Sigmoid colon (tissue), 7 donors: ENCODE measurements around the gene ERG. TPM values are rescaled to one million over a fixed set of nuclear protein-coding genes. Genes with fewer than 3 reads are reported as not detected.

ENCODE experiments used
- DNase-seq: peaks from one replicate; pipeline ENCODE4 v3.0.0-alpha.2; 2019
- H3K27ac ChIP-seq, 4 donors: fragments of 200-600 bp; sonication (generic); one replicate each; pipeline ENCODE4 v1.5.1; 2016 to 2019; ENCODE audit warnings: mild to moderate bottlenecking in 1 of 4
- H3K27me3 ChIP-seq, 3 donors: fragments of 200-600 bp; sonication (generic); one replicate each; pipeline ENCODE4 v1.5.1; 2019; ENCODE audit warnings: mild to moderate bottlenecking in 1 of 3
- H3K36me3 ChIP-seq, 4 donors: fragments of 200-600 bp; sonication (generic); one replicate each; pipeline ENCODE4 v1.5.1; 2016 to 2019
- H3K4me1 ChIP-seq, 4 donors: fragments of 200-600 bp; sonication (generic); one replicate each; pipeline ENCODE4 v1.5.1; 2017 to 2019
- H3K4me3 ChIP-seq, 4 donors: fragments of 200-600 bp; sonication (generic); one replicate each; pipeline ENCODE4 v1.5.1; 2017 to 2019; ENCODE audit warnings: mild to moderate bottlenecking in 2 of 4, moderate library complexity in 1 of 4
- H3K9me3 ChIP-seq, 4 donors: fragments of 200-600 bp in 3 of 4; sonication (generic) in 3 of 4; one replicate each; pipeline versions ENCODE4 v1.5.1 to v1.6.1; 2013 to 2019
- CTCF ChIP-seq, 4 experiments: fragments of 450-650 bp in 3 of 4; fragments of 200-600 bp in 1 of 4; IDR thresholded peaks; one replicate each; pipeline ENCODE4 v1.5.1; 2016 to 2019; ENCODE audit warnings: antibody characterized with exemption in 4 of 4, mild to moderate bottlenecking in 3 of 4, moderate library complexity in 2 of 4
- EP300 ChIP-seq, 4 donors: sonication (generic); formaldehyde crosslinking; IDR thresholded peaks; one replicate each; pipeline ENCODE4 v1.6.1; 2017; ENCODE audit warnings: antibody characterized with exemption in 4 of 4
- POLR2A ChIP-seq, 2 donors: fragments of 450-650 bp; IDR thresholded peaks; one replicate each; pipeline ENCODE4 v1.6.1; 2016; ENCODE audit warnings: antibody characterized with exemption in 2 of 2, mild to moderate bottlenecking in 2 of 2, moderate library complexity in 2 of 2
- POLR2AphosphoS5 ChIP-seq, 4 donors: sonication (generic); formaldehyde crosslinking; IDR thresholded peaks; one replicate each; pipeline ENCODE4 v1.6.1; 2017; ENCODE audit warnings: antibody characterized with exemption in 4 of 4
- WGBS, 2 donors: extraction: QIAGEN DNeasy Blood & Tissue Kit; methylation state at CpG; one replicate each; pipeline ENCODE4 v1.1.7; 2013; 5-methylcytosine and 5-hydroxymethylcytosine counted together
- intact Hi-C: fragments of 100-400 bp; cut with DNase I; formaldehyde crosslinking; loops from one replicate; pipeline ENCODE4 v1.15.1; 2023
- polyA plus RNA-seq, 3 donors: library from polyadenylated mRNA; stranded (reverse); fragments of 200-250 nt; gene quantifications; one replicate each; pipeline ENCODE4 v1.2.3, GENCODE V29; 2013
- total RNA-seq, 4 donors: library from RNA; depleted of rRNA; stranded (reverse); fragments of >200 nt; gene quantifications; one replicate each; pipeline ENCODE4 v1.1.0, GENCODE V29; 2016
- donor health status: healthy with polysubstance abuse.
- donor health status: Bipolar disorder and iron deficiency.
- donor health status: healthy.

Gene ERG
- total and polyA plus RNA-seq, 7 donors, result 1.8 to 6.4 (median 4.1) TPM

- H3K27me3 ChIP-seq, result no peaks in the 10 kb centered on the region
- H3K27ac ChIP-seq, result peak overlapping the region in 2 of 4 donors; percentile 17 to 54
- no peaks in the 10 kb centered on the region for H3K4me1 ChIP-seq
- peak overlapping the region in 1 of 4 donors; percentile 7 for H3K4me3 ChIP-seq
- intact Hi-C loops, result no loop called here
- H3K36me3 ChIP-seq, result no peaks in the 10 kb centered on the region
- 42 to 81% methylated on average over 6 of the region's 6 CpGs for WGBS, 2 donors
- DNase-seq, result no peak
- no peaks in the 10 kb centered on the region for H3K9me3 ChIP-seq
- no peak for TF ChIP-seq POLR2AphosphoS5 (IDR thresholded peaks at IDR 0.05)
- TF ChIP-seq POLR2A (IDR thresholded peaks at IDR 0.05), result no peak
- no peak for TF ChIP-seq EP300 (IDR thresholded peaks at IDR 0.05)
- no peak for TF ChIP-seq CTCF (IDR thresholded peaks at IDR 0.05)
These were observed 3.6 kb downstream of the ERG start for GRCh38 chr21:38494703-38495102.

- Histone ChIP-seq H3K27me3 (no peaks in the 10 kb centered on the region), H3K27ac (peak overlapping the region in 2 of 4 donors; percentile 26 to 54), H3K4me1 (no peaks in the 10 kb centered on the region), H3K36me3 (no peaks in the 10 kb centered on the region), H3K9me3 (no peaks in the 10 kb centered on the region), H3K4me3 (no peak overlapping the region)
- 55 to 89% methylated on average over 4 of the region's 4 CpGs for WGBS, 2 donors
- DNase-seq, result no peak
- intact Hi-C loops, result no loop called here
- no peak for TF ChIP-seq EP300 (IDR thresholded peaks at IDR 0.05)
- TF ChIP-seq POLR2A (IDR thresholded peaks at IDR 0.05), result no peak
These were observed 4.0 kb downstream of the ERG start for GRCh38 chr21:38494251-38494642.

GRCh38 chr21:38493549-38494250 is 4.6 kb downstream of the ERG start:
- peak overlapping the region in 2 of 4 donors; percentile 26 to 54 for H3K27ac ChIP-seq
- H3K4me3 ChIP-seq, result no peak overlapping the region
- intact Hi-C loops, result no loop called here

GRCh38 chr21:38492007-38492406 is 6.3 kb downstream of the ERG start:
- H3K9me3 ChIP-seq, result no peaks in the 10 kb centered on the region
- no peak for TF ChIP-seq EP300 (IDR thresholded peaks at IDR 0.05)
- TF ChIP-seq POLR2AphosphoS5 (IDR thresholded peaks at IDR 0.05), result no peak
- no peak for TF ChIP-seq POLR2A (IDR thresholded peaks at IDR 0.05)
- TF ChIP-seq CTCF (IDR thresholded peaks at IDR 0.05), result no peak
- no peaks in the 10 kb centered on the region for H3K36me3 ChIP-seq
- intact Hi-C loops, result no loop called here
- H3K27ac ChIP-seq, result peak overlapping the region in 1 of 4 donors; percentile 29
- DNase-seq, result no peak
- H3K27me3 ChIP-seq, result no peaks in the 10 kb centered on the region
- no peaks in the 10 kb centered on the region for H3K4me1 ChIP-seq
- WGBS, 2 donors, result 46 to 92% methylated on average over 3 of the region's 3 CpGs
- no peak overlapping the region for H3K4me3 ChIP-seq

More at GRCh38 chr21:38493549-38494250, 4.6 kb downstream of the ERG start:
- 71 to 89% methylated on average over 18 of the region's 18 CpGs for WGBS, 2 donors
- Histone ChIP-seq H3K27me3 (no peaks in the 10 kb centered on the region), H3K4me1 (no peaks in the 10 kb centered on the region), H3K9me3 (no peaks in the 10 kb centered on the region), H3K36me3 (no peaks in the 10 kb centered on the region)
- DNase-seq, result no peak
- TF ChIP-seq CTCF (IDR thresholded peaks at IDR 0.05) (no peak), POLR2A (IDR thresholded peaks at IDR 0.05) (no peak), POLR2AphosphoS5 (IDR thresholded peaks at IDR 0.05) (no peak), EP300 (IDR thresholded peaks at IDR 0.05) (no peak)

DNA sequence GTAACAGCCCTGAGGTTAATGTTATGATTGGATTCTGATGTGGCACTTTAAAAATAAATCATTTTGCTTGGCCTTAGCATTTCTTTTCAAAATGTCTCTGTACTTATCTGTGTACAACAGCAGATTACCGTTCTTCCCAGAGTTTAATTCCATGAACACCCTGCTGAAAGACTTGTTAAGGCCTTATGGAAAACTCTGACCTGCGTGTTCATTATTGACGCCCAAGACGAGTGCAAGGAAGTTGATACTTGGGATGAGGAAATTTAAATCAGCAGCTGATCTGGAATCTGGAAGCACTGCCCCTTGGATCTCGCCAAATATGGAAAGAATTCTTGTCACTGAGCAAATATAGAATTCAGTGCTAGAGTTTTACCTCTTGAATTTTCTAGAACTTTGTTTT is 6.7 kb downstream of the ERG start:
- TF ChIP-seq POLR2AphosphoS5 (IDR thresholded peaks at IDR 0.05) (peak in 1 of 4 donors; percentile 26), POLR2A (IDR thresholded peaks at IDR 0.05) (no peak), EP300 (IDR thresholded peaks at IDR 0.05) (no peak), CTCF (IDR thresholded peaks at IDR 0.05) (no peak)
- no peak overlapping the region for H3K4me3 ChIP-seq
- no peaks in the 10 kb centered on the region for H3K27me3 ChIP-seq
- intact Hi-C loops, result no loop called here
- H3K4me1 ChIP-seq, result peaks cover 0 to 2% (median 0%) of the 10 kb centered on the region in 4 donors
- 69 to 80% methylated on average over 5 of the region's 5 CpGs for WGBS, 2 donors
- H3K27ac ChIP-seq, result peak overlapping the region in 1 of 4 donors; percentile 29
- H3K36me3 ChIP-seq, result no peaks in the 10 kb centered on the region
- no peak for DNase-seq
- H3K9me3 ChIP-seq, result no peaks in the 10 kb centered on the region
